GM21381 (cell line): ENCODE measurements around the gene EIF5B.

Source experiments
- ATAC-seq: cut with Tn5 transposase; IDR thresholded peaks from one replicate; pipeline ENCODE4 v1.9.1; 2021; ENCODE audit warnings: mild to moderate bottlenecking, moderate library complexity; ENCODE audit not compliant: unreplicated experiment

The EIF5B gene

GRCh38 chr2:99404797-99405669 is 67.8 kb downstream of the EIF5B start:
- no peak for ATAC-seq

- ATAC-seq, result no peak
Measured at GRCh38 chr2:99406137-99406536, 68.9 kb downstream of the EIF5B start.

GRCh38 chr2:99410276-99410675 is 73.1 kb downstream of the EIF5B start:
- ATAC-seq, result no peak

- ATAC-seq, result no peak
Measured at GRCh38 chr2:99414566-99414965, 77.4 kb downstream of the EIF5B start.

GRCh38 chr2:99417396-99417795 is 80.2 kb downstream of the EIF5B start:
- no peak for ATAC-seq

- ATAC-seq, result no peak
Measured at GRCh38 chr2:99420031-99420430, 82.8 kb downstream of the EIF5B start.

- ATAC-seq, result no peak
Measured at GRCh38 chr2:99420751-99421299, 83.6 kb downstream of the EIF5B start.

GRCh38 chr2:99421469-99421868 is 84.3 kb downstream of the EIF5B start:
- ATAC-seq, result no peak

GRCh38 chr2:99422599-99422998 is 85.4 kb downstream of the EIF5B start:
- ATAC-seq, result no peak

GRCh38 chr2:99424371-99424770 is 87.2 kb downstream of the EIF5B start:
- ATAC-seq, result no peak

GRCh38 chr2:99425022-99425421 is 87.8 kb downstream of the EIF5B start:
- no peak for ATAC-seq

- no peak for ATAC-seq
Measured at GRCh38 chr2:99430614-99431291, 93.6 kb downstream of the EIF5B start.

GRCh38 chr2:99431587-99432275 is 94.5 kb downstream of the EIF5B start:
- ATAC-seq, result no peak

GRCh38 chr2:99433340-99433739 is 96.2 kb downstream of the EIF5B start:
- ATAC-seq, result no peak

GRCh38 chr2:99436874-99437273 is 99.7 kb downstream of the EIF5B start:
- ATAC-seq, result no peak

- ATAC-seq, result no peak
Measured at GRCh38 chr2:99439971-99440505, 102.8 kb downstream of the EIF5B start.

GRCh38 chr2:99442837-99443236 is 105.6 kb downstream of the EIF5B start:
- no peak for ATAC-seq

GRCh38 chr2:99444222-99444621 is 107.0 kb downstream of the EIF5B start:
- no peak for ATAC-seq

GRCh38 chr2:99445065-99445464 is 107.9 kb downstream of the EIF5B start:
- no peak for ATAC-seq

GRCh38 chr2:99448556-99448955 is 111.4 kb downstream of the EIF5B start:
- no peak for ATAC-seq

GRCh38 chr2:99450199-99450598 is 113.0 kb downstream of the EIF5B start:
- ATAC-seq, result no peak
